Activated CD4-positive, CD25-positive, alpha-beta regulatory T cell treated with anti-CD3 and anti-CD28 coated beads, Interleukin-2, amount 50 U/mL, for 24 hours (primary cell): ENCODE data around the gene ERN1.

Experiments
- ATAC-seq, 2 donors: fragments of 150-1000 bp; cut with Tn5 transposase; one replicate each; pipeline ENCODE4 v1.10.0; 2021; ENCODE audit warnings: mild to moderate bottlenecking in 1 of 2, moderate library complexity in 1 of 2

Gene ERN1

GRCh38 chr17:64083093-64083492 is 46.9 kb downstream of the ERN1 start:
- no peak for ATAC-seq

GRCh38 chr17:64081802-64082799 is 47.8 kb downstream of the ERN1 start:
- ATAC-seq = peak; percentile 44 to 81

- ATAC-seq = no peak
Observed at GRCh38 chr17:64080174-64080618, 49.7 kb downstream of the ERN1 start.

DNA sequence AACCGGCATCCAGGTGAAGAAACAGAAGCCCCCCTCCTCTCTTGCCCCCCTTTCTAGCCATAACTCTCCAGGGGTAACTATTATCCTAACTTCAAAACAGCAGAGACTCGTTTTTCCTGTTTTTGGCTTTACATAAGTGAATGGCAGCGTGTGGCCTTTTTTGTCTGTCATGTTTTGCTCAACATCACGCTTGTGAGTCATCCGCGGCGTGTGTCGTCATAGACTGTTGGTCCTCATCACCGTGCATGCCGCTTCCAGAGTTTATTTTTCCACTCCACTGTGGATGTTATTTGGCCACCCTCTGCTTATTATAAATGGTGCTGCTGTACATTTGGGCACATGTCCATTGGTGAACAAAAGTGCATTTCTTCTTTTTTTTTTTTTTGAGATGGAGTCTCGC is 52.6 kb downstream of the ERN1 start:
- no peak for ATAC-seq

- ATAC-seq = no peak
Observed at GRCh38 chr17:64075913-64076312, 54.0 kb downstream of the ERN1 start.

DNA sequence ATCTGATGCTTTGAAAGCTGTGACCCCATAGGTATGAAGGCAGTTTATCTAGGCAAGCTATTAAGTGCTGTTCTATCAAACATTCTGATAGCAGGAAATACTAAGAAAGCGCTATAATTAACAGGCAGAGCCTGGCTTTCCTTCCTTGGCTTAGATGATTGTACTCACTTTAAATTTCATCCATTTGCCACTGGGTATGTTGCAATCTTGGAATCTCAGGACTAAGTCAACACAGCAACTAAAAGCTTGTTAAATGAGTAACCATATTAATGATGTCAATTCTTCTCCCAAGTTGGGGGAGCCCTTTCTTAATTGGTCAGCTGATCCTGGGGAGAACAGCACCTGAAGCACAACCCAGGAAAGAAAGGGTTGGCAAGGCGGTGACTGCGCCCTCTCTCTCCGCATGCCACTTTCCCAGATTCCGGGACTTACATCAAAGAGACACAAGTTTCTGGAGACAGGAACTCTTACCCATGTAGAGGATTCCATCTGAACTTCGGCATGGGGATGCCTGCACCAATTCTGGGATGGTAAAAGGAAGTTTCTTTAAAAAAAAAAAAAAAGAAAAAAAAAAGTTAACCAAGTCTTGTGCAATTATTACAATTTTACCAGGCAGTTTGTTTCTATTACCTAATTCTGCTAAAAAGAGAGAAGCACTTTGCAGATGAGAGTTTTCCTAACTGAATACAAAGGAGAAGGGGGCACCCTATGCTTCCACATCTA is 55.1 kb downstream of the ERN1 start:
- no peak for ATAC-seq

DNA sequence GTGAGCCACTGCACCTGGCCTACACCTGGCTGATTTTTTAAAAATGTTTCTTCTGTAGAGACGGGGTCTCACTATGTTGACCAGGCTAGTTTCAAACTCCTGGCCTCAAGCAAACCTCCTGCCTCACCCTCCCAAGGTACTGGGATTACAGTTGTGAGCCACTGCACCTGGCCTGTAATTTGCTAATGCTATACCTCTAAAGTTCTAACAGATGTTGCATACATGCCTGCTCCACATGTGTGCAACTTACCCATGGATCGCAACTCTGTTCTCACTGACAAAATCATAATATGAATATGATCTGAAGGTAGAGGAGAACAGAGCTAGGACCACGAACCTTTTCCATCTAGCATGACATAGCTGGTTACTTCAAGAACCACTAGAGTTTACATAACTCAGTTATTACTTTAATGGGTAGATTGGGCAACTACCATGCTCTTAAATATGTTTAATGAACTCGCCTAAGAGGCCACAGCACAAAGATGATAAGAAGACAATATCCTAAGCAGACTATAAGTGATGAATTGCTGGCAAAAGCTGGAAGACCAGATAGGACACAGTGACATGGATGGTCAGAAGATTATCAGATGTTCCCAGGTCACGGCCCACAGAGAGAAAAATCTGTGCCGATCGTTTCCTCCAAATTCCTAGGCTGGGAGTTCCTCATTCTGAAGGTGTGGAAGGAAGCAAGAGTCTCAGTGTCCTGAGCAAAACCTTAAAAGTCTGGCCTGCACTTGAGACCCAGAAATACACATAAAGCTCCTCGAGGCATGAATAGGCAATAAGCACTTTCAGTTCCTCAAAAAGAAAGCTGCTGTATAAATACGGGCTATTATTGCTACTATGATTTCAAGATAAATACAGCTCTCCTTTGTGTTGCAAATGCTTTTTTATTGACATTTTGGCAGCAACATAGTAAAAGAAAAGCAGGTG is 55.9 kb downstream of the ERN1 start:
- ATAC-seq = no peak

DNA sequence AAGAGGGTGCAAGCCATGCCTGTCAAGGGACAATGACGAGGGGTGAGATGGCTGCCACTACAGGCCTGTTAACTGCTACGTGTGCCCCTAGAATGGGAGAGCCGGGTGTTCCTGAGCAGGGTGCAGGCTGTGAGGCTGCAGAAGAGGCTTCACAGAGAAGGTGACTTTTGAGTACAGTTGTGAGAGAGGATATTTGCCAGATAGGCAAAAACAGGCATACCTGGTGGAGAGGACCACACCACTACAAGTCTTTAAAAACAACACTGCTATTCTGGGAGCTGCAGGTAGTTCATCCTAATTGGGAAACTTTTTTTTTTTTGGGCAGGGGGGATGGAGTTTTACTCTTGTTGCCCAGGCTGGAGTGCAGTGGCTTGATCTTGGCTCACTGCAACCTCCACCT is 58.8 kb downstream of the ERN1 start:
- ATAC-seq = no peak

DNA sequence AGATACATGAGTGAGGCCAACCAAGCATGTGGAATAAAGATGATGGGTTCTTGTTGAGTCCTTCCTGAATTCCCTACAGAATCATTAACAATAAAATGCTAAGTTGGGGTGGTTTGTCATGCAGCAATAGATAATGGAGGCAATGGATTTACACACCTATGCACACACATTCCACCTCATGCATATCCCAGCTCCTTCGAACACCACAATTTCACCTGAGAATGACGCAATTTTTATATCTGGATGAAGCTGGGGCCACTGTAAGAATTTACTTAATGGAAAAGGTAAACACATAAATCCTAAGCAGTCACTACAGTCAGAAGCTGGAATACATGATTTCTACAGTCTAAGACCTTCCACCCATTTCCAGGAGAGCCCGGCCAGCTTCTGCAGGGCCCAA is 59.7 kb downstream of the ERN1 start:
- ATAC-seq = no peak

GRCh38 chr17:64069143-64069542 is 60.8 kb downstream of the ERN1 start:
- ATAC-seq = no peak

DNA sequence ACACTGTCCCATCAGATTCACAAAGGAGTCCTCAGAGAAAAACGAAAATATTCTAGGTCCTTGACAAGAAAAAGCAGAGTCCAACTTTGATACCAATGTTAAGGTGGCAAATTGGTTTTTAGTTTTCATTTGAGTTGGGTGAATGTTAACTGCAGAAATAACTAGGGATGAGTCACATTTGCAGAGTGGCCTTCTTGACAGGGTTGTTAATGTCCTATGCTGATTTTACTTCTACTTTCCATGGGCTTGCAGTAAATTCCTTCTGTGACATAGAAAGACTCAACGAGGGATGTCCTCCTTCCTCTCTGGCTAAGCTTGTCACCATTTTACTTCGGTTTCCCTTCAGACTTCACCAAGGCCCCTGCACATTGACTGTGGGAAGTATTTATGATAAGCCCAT is 62.3 kb downstream of the ERN1 start:
- peak in 1 of 2 donors; percentile 30 for ATAC-seq

GRCh38 chr17:64066716-64067115 is 63.2 kb downstream of the ERN1 start:
- ATAC-seq = peak in 1 of 2 donors; percentile 73

DNA sequence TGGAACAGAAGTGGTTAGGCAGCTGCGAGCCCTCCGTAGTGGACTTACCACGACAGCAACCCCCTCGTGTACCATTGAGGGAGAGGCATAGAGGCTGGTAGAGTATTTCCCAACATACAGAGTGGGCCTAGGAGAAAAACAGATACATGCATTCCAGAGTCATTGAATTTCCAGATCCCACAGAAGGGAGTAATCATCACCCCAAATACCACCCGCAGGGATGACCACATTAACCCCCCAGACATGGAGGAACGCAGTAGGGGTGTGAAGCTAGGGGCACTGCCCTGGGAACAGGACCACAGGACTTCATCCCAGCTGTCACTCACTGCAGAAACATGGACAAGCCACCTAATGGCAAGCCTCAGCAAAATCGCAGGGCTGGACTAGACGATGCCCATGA is 64.8 kb downstream of the ERN1 start:
- ATAC-seq = no peak

GRCh38 chr17:64064331-64064730 is 65.6 kb downstream of the ERN1 start:
- no peak for ATAC-seq

GRCh38 chr17:64063766-64064224 is 66.1 kb downstream of the ERN1 start:
- ATAC-seq = peak; percentile 33 to 40

- no peak for ATAC-seq
Observed at GRCh38 chr17:64063088-64063487, 66.9 kb downstream of the ERN1 start.

- ATAC-seq = peak; percentile 75 to 76
Observed at GRCh38 chr17:64061178-64061898, 68.6 kb downstream of the ERN1 start.

DNA sequence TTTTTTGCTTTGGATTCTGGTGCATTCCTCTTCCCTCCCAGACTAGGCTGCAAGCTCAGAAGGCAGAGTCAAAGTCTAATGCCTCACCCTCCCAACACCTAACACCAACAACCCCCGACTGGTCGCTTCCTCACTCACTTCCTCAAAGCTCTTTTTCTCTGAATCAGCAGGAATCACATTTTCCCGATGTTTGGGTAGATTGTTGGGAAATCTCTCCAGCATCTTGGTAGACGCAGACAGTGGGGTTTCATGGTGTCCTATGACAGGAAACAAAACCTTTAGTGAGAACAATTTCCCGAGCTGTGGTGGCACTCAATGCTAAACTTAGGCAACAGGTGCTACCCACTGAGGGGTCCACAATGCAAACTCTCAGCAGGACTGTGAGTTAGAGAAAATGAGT is 69.6 kb downstream of the ERN1 start:
- no peak for ATAC-seq

DNA sequence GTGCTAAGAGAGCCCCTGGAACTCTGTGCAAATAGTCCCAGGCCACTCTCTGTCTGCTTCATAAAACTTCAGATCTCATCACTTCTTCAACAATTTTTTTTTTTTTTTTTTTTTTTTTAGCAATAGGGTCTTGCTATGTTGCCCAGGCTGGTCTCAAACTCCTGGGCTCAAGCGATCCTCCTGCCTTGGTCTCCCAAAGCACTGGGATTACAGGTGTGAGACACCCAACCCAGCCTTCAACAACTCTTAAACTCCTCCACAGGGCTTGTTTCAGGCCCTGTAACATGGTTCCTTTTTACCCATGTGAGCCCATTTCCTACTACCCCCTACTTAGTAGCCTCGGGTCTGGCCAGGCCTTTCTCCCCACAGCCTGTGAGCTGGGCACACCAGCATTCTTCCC is 70.2 kb downstream of the ERN1 start:
- ATAC-seq = no peak

- ATAC-seq = no peak
Observed at GRCh38 chr17:64058621-64059020, 71.3 kb downstream of the ERN1 start.

- ATAC-seq = no peak
Observed at GRCh38 chr17:64057701-64058263, 72.2 kb downstream of the ERN1 start.
